T1000 (cell line): ENCODE measurements around the gene KCTD7.
"Not testable (repeated sequence)": the region's sequence is repeated elsewhere in the genome, so short reads cannot be mapped to it uniquely, and the experiment has no call there.

ENCODE experiments used
- DNase-seq: peaks from one replicate; lab custom pipeline; 2025; ENCODE audit warnings: mixed read lengths; lab: John Stamatoyannopoulos, UW

KCTD7 gene

GRCh38 chr7:66682350-66683093 lies 53.8 kb downstream of the KCTD7 start:
- no peak for DNase-seq

GRCh38 chr7:66683094-66683769 lies 54.6 kb downstream of the KCTD7 start:
- DNase-seq: not testable (repeated sequence)

- DNase-seq: no peak
Observed at GRCh38 chr7:66683770-66684123, 55.1 kb downstream of the KCTD7 start.

GRCh38 chr7:66685663-66686062 lies 57.0 kb downstream of the KCTD7 start:
- DNase-seq: not testable (repeated sequence)

DNA sequence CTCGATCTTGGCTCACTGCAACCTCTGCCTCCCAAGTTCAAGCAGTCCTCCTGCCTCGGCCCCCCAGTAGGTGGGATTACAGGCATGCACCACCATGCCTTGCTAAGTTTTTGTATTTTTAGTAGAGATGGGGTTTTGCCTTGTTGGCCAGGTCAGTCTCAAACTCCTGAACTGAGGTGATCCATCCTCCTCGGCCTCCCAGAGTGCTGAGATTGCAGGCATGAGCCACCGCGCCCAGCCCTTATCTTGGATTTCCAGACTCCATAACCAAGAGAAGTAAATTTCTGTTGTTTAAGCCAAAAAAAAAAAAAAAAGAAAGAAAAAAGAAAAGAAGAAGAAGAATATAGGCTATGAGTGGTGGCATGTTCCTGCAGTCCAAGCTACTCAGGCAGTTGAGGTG lies 58.5 kb downstream of the KCTD7 start:
- DNase-seq: no peak

- not testable (repeated sequence) for DNase-seq
Observed at GRCh38 chr7:66687672-66688071, 59.0 kb downstream of the KCTD7 start.

DNA sequence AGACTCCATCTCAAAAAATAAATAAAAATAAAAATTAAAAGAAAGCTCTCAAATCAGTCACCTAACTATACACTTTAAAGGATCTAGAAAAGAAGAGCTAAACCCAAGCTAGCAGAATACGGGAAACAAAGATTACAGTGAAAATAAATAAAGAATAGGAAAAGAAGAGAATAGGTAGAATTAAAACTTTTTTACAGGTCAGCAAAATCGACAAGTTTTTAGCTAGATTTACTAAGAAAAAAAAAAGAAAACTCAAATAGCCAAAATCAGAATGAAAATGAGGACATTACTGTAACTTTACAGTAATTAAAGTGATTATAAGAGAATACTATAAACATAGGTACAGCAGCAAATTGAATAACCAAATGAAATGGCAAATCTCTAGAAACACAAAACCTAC lies 60.4 kb downstream of the KCTD7 start:
- DNase-seq: no peak

GRCh38 chr7:66693331-66693730 lies 64.7 kb downstream of the KCTD7 start:
- DNase-seq: no peak
